ENCODE measurements around the gene NOC2L. TPM values are rescaled to one million over a fixed set of nuclear protein-coding genes. Genes with fewer than 3 reads are reported as not detected.

The NOC2L gene
- total RNA-seq, 1 donor, result 76.9 TPM

- peak; percentile 74 for DNase-seq (ENCODE audit: low read depth)
- no peak for TF ChIP-seq CTCF (IDR thresholded peaks at IDR 0.05; ENCODE audit: insufficient read depth, low read depth, low read length)
- peak overlapping the region; percentile 55 for H3K4me3 ChIP-seq (ENCODE audit: low read depth, low read length)
Measured at GRCh38 chr1:941588-942383, 17.3 kb downstream of the NOC2L start.

GRCh38 chr1:941015-941587 lies 18.0 kb downstream of the NOC2L start:
- no peak for TF ChIP-seq CTCF (IDR thresholded peaks at IDR 0.05; ENCODE audit: insufficient read depth, low read depth, low read length)
- peak overlapping the region; percentile 55 for H3K4me3 ChIP-seq (ENCODE audit: low read depth, low read length)

GRCh38 chr1:940107-941014 lies 18.7 kb downstream of the NOC2L start:
- no peak for TF ChIP-seq CTCF (IDR thresholded peaks at IDR 0.05; ENCODE audit: insufficient read depth, low read depth, low read length)
- DNase-seq (ENCODE audit: low read depth), result peak; percentile 73
- H3K4me3 ChIP-seq (ENCODE audit: low read depth, low read length), result peak overlapping the region; percentile 55

More at GRCh38 chr1:941015-941587, 18.0 kb downstream of the NOC2L start:
- no peak for DNase-seq (ENCODE audit: low read depth)

- no peak for TF ChIP-seq CTCF (IDR thresholded peaks at IDR 0.05; ENCODE audit: insufficient read depth, low read depth, low read length)
- H3K4me3 ChIP-seq (ENCODE audit: low read depth, low read length), result no peak overlapping the region
- no peak for DNase-seq (ENCODE audit: low read depth)
Measured at GRCh38 chr1:939511-940106, 19.4 kb downstream of the NOC2L start.

- no peak for TF ChIP-seq CTCF (IDR thresholded peaks at IDR 0.05; ENCODE audit: insufficient read depth, low read depth, low read length)
- no peak overlapping the region for H3K4me3 ChIP-seq (ENCODE audit: low read depth, low read length)
- DNase-seq (ENCODE audit: low read depth), result no peak
Measured at GRCh38 chr1:938711-939489, 20.2 kb downstream of the NOC2L start.

Measured in fibroblast of villous mesenchyme (primary cell).